GM12864 (cell line): Measurements from ENCODE around the gene KAT2B.

Experiments
- DNase-seq: peaks from one replicate; pipeline ENCODE4 v3.0.0-alpha.2; 2011; ENCODE audit warnings: low read depth
- H3K4me3 ChIP-seq: 2 replicates; pipeline ENCODE4 v1.5.1; 2011; ENCODE audit warnings: mild to moderate bottlenecking, low read depth, low read length, control low read depth
- TF ChIP-seq, protein P1 (sequence below): IDR thresholded peaks from 2 replicates; pipeline ENCODE4 v1.5.1; 2011; ENCODE audit warnings: low read depth, mild to moderate bottlenecking, moderate library complexity, low read length, control low read depth, inconsistent platforms; ENCODE audit errors: missing control alignments

The KAT2B gene

DNA sequence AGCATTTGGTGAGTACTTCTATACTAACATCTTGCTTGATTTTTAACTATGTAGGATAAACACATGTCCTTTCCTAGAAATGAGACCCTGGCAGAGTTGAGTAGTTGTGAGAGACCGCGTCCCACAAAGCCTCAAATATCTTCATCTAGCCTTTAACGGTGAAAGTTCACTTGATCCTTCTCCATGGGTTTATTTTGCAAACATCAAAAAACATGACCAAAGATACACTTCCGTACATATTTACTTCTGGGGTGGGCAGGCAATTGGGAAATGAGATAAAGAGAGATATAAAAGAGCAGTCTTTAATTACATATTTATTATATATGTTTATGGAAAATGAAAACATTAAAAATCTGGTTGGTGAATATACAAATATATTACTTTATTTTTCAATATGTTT lies 5.2 kb upstream of the KAT2B start:
- TF ChIP-seq, protein P1, sequence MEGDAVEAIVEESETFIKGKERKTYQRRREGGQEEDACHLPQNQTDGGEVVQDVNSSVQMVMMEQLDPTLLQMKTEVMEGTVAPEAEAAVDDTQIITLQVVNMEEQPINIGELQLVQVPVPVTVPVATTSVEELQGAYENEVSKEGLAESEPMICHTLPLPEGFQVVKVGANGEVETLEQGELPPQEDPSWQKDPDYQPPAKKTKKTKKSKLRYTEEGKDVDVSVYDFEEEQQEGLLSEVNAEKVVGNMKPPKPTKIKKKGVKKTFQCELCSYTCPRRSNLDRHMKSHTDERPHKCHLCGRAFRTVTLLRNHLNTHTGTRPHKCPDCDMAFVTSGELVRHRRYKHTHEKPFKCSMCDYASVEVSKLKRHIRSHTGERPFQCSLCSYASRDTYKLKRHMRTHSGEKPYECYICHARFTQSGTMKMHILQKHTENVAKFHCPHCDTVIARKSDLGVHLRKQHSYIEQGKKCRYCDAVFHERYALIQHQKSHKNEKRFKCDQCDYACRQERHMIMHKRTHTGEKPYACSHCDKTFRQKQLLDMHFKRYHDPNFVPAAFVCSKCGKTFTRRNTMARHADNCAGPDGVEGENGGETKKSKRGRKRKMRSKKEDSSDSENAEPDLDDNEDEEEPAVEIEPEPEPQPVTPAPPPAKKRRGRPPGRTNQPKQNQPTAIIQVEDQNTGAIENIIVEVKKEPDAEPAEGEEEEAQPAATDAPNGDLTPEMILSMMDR: no peak
- H3K4me3 ChIP-seq: no peak overlapping the region
- no peak for DNase-seq

DNA sequence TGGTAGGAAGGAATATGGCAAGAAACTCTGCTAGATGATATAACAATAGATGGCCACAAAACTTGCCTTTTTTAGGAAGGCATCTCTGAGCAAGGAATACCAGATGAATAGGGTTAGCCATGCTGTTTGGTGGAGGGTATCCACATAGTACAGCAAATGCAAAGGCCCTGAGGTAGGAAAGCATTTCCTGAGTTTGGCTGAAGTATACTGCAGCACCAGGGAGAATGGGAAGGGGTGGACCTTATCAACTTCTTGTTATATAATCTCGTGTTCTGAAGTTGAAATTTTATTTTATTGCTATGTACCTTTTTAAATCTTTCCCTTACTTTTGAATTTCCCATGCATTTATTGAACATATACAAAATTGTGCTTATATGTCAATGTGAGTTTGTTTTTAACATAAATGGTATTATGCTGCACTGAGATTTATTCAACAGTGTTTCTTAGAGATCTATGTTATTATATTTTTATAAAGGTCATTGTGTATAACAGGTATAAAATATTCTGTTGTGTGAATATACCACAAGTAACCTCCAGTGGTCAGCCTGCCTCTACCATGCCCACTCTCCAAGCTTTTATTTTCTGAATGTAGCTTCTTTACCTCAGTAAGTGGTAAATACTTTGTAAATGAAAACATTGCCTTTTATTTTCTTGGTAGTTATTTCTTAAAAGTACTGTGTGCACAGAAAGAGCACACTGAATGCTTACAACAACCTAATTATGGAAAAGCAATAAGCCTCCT lies 2.8 kb upstream of the KAT2B start:
- DNase-seq: no peak
- TF ChIP-seq, protein P1: no peak
- H3K4me3 ChIP-seq: no peak overlapping the region

DNA sequence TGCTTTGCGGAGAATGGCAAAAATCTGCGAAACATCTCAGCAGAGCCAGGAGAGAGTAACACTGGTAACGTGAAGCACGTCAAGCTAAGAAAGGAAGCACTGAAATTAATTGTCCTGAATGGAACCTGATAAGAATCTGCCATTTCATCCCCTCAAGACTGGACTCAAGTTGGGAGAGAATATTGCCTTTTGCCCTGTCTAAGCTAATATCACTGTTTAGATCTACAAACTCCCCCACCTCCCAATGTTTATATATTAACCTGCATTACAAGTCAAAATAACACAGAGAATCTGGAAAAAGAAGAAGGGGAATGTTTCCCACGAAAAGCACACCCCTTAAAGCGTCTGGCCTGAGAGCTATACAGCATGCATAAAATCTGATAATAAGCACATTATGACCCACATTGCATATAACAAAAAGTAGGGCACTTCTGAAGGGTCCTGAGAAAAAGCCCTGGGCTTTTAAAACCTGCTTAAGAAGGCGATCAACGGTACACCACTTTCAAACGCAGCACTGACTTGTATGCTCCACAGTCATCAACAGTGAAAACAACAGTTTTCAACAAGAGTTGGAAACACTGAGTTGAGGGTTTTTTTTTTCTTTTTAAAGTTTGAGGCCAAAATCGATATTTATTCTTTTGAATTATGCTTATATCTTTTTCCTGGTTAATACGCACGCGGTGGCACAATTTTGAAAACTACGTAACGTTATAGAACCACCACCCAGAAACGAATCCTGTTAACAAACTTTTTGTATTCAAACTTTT lies 1.4 kb upstream of the KAT2B start:
- TF ChIP-seq, protein P1: no peak
- DNase-seq: no peak
- peak overlapping the region; percentile 75 for H3K4me3 ChIP-seq

DNA sequence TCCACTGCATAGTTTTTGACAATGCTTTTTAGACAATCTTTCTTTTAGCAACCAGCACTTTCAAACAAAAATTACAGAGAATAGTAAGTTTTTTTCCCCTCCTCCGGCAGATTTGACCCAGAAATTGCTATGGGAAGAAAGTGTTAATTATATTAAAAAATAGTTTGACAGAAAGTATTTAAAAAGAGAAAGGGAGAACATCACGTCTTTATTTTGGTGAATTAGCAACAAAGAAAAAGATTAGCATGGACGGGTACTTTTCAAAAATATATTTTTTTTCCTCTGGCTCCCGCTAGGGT lies 831 bp upstream of the KAT2B start:
- H3K4me3 ChIP-seq: peak overlapping the region; percentile 75
- TF ChIP-seq, protein P1: no peak

DNA sequence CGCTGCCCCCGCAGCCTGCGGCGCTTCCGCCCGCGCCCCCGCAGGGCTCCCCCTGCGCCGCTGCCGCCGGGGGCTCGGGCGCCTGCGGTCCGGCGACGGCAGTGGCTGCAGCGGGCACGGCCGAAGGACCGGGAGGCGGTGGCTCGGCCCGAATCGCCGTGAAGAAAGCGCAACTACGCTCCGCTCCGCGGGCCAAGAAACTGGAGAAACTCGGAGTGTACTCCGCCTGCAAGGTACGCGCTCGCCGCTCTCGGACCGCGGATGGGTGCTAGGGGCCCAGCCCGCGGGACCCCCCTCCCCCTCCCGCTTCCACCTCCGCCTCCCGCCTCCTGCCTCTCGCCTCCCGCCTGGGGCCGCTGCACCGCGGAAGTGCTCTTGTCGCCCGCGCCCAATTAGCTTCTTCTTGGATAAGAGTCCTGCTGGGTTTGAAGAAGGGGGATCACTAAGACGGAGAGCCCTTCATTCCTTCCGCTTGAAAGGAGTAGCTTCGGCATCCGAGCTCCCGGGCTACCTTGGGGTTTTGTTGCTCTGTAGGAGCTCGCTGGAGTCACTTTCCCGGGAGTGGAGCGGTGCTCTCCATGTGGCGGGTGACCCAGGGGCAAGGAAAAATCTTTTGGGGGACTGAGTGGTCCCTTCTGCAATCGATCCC lies 426 bp downstream of the KAT2B start:
- peak overlapping the region; percentile 75 for H3K4me3 ChIP-seq
- TF ChIP-seq, protein P1: peak; percentile 10
- DNase-seq: no peak

More for the DNA sequence above, 831 bp upstream of the KAT2B start:
- no peak for DNase-seq

DNA sequence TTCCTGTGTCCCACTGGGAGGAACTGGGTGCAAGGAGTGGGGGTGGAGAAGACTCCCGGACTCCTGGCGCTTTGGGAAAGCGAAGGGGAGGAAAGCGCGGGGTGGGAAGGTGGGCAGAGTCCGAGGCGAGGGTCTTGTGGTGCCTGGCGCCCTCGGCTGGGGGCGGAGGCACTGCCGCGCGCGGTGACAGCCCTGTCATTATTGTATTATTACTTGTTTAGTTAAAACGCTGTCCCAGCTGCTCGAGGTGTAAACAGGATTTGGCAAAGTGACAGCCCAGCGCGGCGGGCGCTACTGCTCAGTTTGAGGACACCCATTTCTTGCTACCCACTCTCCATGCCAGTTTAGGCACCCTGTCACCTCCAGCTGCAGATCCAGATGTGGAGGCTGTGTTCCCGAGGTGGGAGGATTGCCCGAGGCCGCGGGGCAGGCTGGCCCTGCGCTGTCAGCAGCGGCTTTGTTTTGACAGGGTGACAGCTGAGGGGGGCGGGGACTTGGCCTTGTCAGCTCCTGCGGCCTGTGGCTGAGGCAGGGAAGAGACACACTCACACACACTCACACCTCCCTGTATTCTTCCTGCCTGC lies 1.0 kb downstream of the KAT2B start:
- TF ChIP-seq, protein P1: no peak
- peak overlapping the region; percentile 75 for H3K4me3 ChIP-seq
- DNase-seq: no peak
